GM18505 (cell line): Measurements from ENCODE around the gene ADAMTS14.

Experiments
- ATAC-seq: cut with Tn5 transposase; IDR thresholded peaks from one replicate; pipeline ENCODE4 v1.9.1; 2021; ENCODE audit not compliant: unreplicated experiment
- POLR2A ChIP-seq: IDR thresholded peaks from 4 replicates; pipeline ENCODE4 v1.6.1; 2011; ENCODE audit warnings: borderline replicate concordance; ENCODE audit not compliant: insufficient read depth, insufficient read length; ENCODE audit errors: extremely low read depth

The ADAMTS14 gene

DNA sequence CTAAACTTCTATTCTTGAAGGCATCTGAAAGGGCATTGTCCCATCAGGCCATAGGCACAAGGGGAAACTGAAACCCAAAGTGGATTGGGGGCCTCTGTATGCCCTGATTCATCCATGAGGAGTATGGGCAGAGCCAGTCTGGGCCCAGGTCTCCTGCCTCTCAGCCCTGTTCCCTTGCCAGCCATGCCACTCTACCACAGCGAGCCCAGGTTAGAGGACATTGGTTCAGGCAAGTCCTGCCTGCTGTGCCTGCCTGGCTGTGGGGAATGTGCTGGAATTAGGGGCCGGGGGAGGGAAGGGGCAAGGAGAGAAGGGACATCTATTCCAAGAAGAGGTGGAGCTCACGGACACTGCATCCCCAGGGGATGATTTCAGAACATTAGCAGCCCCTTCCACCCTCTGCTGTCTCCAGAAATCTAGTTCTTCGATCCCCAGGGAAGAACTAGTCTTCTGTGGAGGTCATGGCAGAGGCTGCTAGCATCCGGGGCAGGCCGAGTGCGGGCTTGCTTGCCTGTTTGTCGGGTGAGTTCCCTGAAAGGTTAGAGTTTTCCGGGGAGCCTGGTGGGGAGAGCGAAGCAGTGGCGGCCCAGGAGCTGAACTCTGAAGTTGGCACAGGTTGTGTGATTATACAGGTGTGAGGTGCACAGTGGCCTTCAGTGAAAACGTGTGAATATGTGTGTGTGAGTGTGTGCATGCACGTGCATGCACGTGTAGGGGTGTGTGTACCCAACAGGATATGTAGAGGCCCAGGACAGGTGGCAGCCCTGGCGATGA is 75.1 kb downstream of the ADAMTS14 start:
- no peak for ATAC-seq
- TF ChIP-seq POLR2A, result no peak

DNA sequence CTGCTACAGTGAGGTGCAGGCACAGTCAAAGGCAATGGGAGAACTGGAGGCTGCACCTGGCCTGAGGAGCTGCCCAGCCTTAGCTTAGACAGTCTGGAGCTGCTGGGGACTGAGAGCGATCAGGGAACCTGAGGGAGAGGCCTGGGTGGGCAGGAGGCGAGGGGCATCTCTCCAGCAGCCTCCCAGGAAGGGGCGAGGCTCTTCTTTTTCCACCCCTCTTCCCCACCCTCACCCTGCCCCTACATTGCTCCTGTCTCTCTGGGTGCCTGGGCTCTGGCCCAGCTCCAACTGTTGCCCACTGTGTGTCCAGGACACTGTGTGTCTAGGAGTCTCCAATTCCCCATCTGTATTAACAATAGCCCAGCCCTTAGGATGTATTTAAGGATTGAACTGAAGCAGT is 76.0 kb downstream of the ADAMTS14 start:
- no peak for TF ChIP-seq POLR2A
- ATAC-seq, result no peak

- TF ChIP-seq POLR2A, result no peak
Observed at GRCh38 chr10:70748801-70749573, 76.7 kb downstream of the ADAMTS14 start.

GRCh38 chr10:70749756-70750155 is 77.5 kb downstream of the ADAMTS14 start:
- no peak for ATAC-seq
- no peak for TF ChIP-seq POLR2A

More at GRCh38 chr10:70748801-70749573, 76.7 kb downstream of the ADAMTS14 start:
- ATAC-seq, result no peak

GRCh38 chr10:70750156-70750703 is 77.9 kb downstream of the ADAMTS14 start:
- TF ChIP-seq POLR2A, result no peak
- no peak for ATAC-seq

GRCh38 chr10:70751356-70751755 is 79.0 kb downstream of the ADAMTS14 start:
- no peak for ATAC-seq
- no peak for TF ChIP-seq POLR2A

DNA sequence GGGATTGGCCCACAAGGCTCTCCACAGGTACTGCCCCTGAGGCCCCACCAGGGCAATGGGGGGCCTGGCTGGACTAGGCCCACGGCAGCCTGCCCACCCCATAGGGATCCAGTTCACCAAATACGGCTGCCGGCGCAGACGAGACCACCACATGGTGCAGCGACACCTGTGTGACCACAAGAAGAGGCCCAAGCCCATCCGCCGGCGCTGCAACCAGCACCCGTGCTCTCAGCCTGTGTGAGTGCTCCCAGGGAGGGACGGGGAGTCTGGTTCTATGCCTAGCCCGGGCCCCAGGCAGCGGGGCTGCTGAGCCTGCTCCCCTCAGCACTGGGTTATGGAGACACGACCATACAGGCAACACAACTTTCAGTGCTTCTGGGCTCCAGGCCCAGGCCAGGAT is 79.7 kb downstream of the ADAMTS14 start:
- ATAC-seq, result no peak
- TF ChIP-seq POLR2A, result no peak

GRCh38 chr10:70752571-70752970 is 80.3 kb downstream of the ADAMTS14 start:
- no peak for TF ChIP-seq POLR2A
- ATAC-seq, result no peak

GRCh38 chr10:70753026-70753663 is 80.8 kb downstream of the ADAMTS14 start:
- no peak for TF ChIP-seq POLR2A
- ATAC-seq, result no peak

DNA sequence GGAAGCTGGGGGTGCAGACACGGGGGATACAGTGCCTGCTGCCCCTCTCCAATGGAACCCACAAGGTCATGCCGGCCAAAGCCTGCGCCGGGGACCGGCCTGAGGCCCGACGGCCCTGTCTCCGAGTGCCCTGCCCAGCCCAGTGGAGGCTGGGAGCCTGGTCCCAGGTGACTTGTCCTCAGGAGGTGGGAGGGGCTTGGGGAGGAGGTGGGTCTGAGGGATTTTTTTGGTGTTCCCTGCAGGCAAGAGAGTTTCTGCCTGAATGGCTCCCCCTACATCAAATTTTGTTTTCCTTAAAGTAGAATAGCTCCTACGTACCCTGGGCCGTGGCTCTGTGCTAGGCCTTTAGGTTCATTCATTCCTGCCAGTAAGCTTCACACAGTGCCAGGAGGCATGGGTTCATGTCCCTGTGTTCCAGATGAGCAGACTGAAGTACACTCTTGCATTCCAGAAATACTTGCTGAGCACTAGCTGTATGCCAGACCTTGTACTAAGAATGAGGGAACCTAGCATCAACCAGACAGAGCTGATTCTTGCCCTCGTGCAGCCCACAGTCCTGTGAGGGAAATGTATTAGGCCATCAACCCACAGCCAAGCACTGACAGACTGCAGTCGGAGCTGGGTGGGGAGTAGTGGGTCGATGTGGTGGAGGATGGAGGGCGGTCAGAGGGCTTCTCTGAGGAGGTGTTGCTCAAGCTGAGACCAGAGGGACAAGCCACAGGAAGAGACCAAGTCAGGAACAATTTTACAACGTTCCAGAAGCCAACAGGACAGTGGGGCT is 81.7 kb downstream of the ADAMTS14 start:
- ATAC-seq, result no peak

GRCh38 chr10:70756700-70757360 is 84.5 kb downstream of the ADAMTS14 start:
- ATAC-seq, result no peak
- no peak for TF ChIP-seq POLR2A

More for the DNA sequence above, 81.7 kb downstream of the ADAMTS14 start:
- no peak for TF ChIP-seq POLR2A

GRCh38 chr10:70757856-70758255 is 85.5 kb downstream of the ADAMTS14 start:
- ATAC-seq, result no peak
- no peak for TF ChIP-seq POLR2A
